Measurements from ENCODE around the gene GGTLC3. TPM values are rescaled to one million over a fixed set of nuclear protein-coding genes. Genes with fewer than 3 reads are reported as not detected.
"Not testable (repeated sequence)": the region's sequence is repeated elsewhere in the genome, so short reads cannot be mapped to it uniquely, and the experiment has no call there.

Gene GGTLC3
- total RNA-seq (not detected), polyA plus RNA-seq (ENCODE audit: insufficient read depth in 1 of 8, insufficient read length in 8 of 8, low replicate concordance in 1 of 8) (under 1 TPM in 2 of 8 donors, not detected in 6; 0.21 to 0.23 TPM)
- long read RNA-seq, donor 1, result 0 reads
- long read RNA-seq, donor 2, result 0 reads
- long read RNA-seq, donor 3, result 0 reads
- long read RNA-seq, donor 4, result 0 reads
- long read RNA-seq, donor 5, result 0 reads
- long read RNA-seq, donor 6, result 0 reads
- long read RNA-seq, donor 7, result 0 reads
- long read RNA-seq, donor 8, result 0 reads
- long read RNA-seq, donor 9, result 0 reads
- long read RNA-seq, donor 10, result 0 reads
- long read RNA-seq, donor 11, result 0 reads

DNA sequence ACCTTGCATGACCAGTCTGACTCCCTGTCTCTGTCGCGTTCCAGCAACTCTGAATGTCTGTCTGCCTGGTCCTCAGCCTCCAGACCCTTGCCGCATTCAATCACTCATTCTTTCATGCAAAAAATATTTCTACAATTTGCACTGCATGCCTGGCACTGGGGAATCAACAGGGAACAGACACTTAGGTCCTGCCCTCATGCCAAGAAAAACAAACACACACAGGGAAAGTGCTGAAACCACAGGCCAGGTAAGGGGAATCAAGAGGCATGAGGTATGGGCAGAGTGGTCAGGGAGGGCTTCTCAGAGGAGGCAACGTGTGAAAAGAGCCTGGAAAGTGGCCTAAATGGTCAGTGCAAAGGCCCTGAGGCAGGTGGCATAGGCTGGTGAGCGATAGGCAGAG, at the start of gene GGTLC3:
Gene GGTLC3, minus strand, starts transcription at position 101 of the 400 bp plus-strand sequence. CDS start 264 bp downstream, outside the sequence.
- H3K4me1 ChIP-seq (ENCODE audit: control insufficient read depth, insufficient read depth, low read length); DNase-seq; H3K9me3 ChIP-seq (replicated peaks; ENCODE audit: control insufficient read depth, low read depth, low read length); H3K27ac ChIP-seq (ENCODE audit: low read length); H3K36me3 ChIP-seq (ENCODE audit: control insufficient read depth, insufficient read depth, low read length); H3K4me3 ChIP-seq (ENCODE audit: low read length); H3K27me3 ChIP-seq (ENCODE audit: control insufficient read depth, insufficient read depth, low read length): not testable (repeated sequence)
- WGBS (ENCODE audit: insufficient coverage), result no CpG with 5 or more reads among the region's 5 CpGs

DNA sequence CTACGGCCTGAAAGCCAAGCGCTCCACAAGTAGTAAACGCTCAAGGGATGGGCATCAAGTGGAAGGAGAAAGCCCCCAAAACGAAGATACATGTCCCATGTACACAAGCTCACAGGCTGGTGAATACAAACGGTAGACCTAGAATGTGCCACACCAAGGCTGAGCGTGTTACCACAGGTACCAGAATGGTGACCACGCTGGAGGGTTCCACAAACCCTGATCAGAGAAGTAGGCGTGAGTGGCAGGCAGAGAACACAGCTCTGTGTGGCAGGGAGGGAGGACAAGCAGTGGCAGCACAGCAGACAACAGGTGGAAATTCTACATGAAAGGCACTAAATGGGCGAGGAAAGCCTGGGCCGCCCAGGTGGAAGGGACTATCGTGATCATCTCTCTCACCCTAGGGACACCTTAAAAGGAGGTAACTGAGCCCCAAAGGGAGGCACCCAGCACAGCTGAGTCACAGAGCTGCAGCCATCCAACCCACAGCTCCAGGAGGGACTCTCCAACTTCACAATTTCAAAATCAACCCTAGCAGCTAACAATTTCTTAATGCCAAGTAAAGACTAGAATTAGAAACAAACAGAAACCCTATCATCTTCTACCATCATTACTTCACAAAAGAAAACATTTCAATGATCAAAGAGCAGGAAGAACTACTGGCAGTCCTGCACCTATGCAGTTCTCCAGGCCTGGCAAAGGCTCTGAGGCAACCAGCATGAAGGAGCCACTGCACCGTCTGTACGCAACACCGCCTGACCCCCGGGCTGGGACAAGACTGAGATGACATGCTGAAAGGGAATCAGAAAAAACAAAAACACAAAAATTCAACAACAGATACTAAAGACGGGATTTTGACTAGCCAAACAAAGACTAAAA, 42.4 kb upstream of the GGTLC3 start:
- H3K36me3 ChIP-seq (ENCODE audit: control insufficient read depth, insufficient read depth, low read length); H3K9me3 ChIP-seq (replicated peaks; ENCODE audit: control insufficient read depth, low read depth, low read length); H3K27ac ChIP-seq (ENCODE audit: low read length); DNase-seq; H3K27me3 ChIP-seq (ENCODE audit: control insufficient read depth, insufficient read depth, low read length); H3K4me3 ChIP-seq (ENCODE audit: low read length); H3K4me1 ChIP-seq (ENCODE audit: control insufficient read depth, insufficient read depth, low read length): not testable (repeated sequence)
- no CpG with 5 or more reads among the region's 16 CpGs for WGBS (ENCODE audit: insufficient coverage)

DNA sequence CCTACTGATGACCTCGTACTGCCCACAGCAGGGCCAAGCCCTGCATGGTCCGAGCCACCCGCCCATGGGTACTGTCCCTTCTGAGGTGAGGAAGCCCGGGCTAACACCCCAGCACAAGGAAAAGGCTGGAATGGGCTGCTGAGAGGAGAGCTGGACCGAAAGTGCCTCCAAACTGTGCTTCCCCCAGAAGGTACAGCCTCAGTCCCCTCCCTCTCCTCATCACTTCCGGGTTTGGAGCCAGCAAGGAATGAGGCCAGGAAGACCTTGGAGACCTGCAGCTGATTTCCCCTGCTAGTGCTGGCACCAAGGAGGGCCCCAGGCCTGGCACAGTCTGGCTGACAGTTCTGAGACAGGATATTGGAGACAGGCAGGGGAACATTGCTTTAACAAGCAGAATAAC, 41.0 kb upstream of the GGTLC3 start:
- WGBS (ENCODE audit: insufficient coverage), result no CpG with 5 or more reads among the region's 6 CpGs
- H3K4me1 ChIP-seq (ENCODE audit: control insufficient read depth, insufficient read depth, low read length); H3K27me3 ChIP-seq (ENCODE audit: control insufficient read depth, insufficient read depth, low read length); H3K27ac ChIP-seq (ENCODE audit: low read length); H3K9me3 ChIP-seq (replicated peaks; ENCODE audit: control insufficient read depth, low read depth, low read length); DNase-seq; H3K4me3 ChIP-seq (ENCODE audit: low read length); H3K36me3 ChIP-seq (ENCODE audit: control insufficient read depth, insufficient read depth, low read length): not testable (repeated sequence)

- not testable (repeated sequence) for H3K27me3 ChIP-seq (ENCODE audit: control insufficient read depth, insufficient read depth, low read length); H3K4me3 ChIP-seq (ENCODE audit: low read length); H3K9me3 ChIP-seq (replicated peaks; ENCODE audit: control insufficient read depth, low read depth, low read length); H3K4me1 ChIP-seq (ENCODE audit: control insufficient read depth, insufficient read depth, low read length); H3K36me3 ChIP-seq (ENCODE audit: control insufficient read depth, insufficient read depth, low read length); DNase-seq; H3K27ac ChIP-seq (ENCODE audit: low read length)
- no CpG with 5 or more reads among the region's 4 CpGs for WGBS (ENCODE audit: insufficient coverage)
Measured at GRCh38 chr22:18558516-18558915, 40.6 kb upstream of the GGTLC3 start.

DNA sequence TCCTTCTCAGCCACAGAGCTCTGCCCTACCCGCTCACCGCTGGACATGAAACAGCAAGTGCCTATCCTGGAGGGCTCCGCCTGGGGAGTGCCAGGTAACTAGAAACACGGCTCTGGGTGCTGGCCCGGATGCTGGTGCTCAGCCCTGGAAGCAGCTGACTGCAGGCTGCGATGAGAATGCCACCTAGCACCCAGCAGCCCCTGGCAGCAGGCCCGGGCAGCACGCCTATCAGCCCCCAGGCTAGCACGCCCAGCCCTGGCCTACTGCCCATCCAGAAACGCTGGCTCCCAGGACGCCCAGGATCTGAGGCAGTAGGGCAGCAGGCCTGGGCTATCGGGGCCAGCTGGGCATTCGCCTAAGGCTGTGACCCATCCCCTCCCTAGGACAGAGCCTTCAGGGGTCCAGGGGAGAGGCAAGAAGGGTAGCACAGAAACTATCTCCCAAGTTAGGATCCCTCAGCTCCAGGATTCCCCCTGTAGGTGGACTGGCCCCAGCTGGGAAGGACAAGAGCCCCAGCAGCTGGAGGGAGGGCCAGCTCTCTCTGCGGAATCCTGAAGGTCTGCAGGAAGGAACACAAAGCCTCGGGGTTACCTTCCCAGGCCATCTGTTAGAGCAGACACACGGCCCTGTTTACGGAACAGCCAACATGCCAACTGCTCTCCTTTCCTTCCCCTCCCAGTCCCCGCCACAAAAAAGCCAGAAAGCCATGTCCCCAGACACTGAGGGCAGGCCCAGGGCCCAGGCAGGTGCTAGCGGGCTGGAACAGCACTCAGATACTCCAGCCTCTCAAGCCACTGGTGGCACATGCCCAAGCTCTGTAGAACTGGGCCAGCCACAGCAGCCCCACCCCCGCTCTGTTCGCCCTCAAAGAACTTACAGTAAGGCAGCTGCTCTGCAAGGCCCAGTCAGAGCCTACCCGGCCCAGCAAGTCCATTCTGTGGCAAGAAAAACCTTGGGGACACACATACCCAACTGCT, 36.6 kb upstream of the GGTLC3 start:
- H3K4me1 ChIP-seq (ENCODE audit: control insufficient read depth, insufficient read depth, low read length); H3K4me3 ChIP-seq (ENCODE audit: low read length); DNase-seq; H3K27ac ChIP-seq (ENCODE audit: low read length); H3K36me3 ChIP-seq (ENCODE audit: control insufficient read depth, insufficient read depth, low read length); H3K27me3 ChIP-seq (ENCODE audit: control insufficient read depth, insufficient read depth, low read length); H3K9me3 ChIP-seq (replicated peaks; ENCODE audit: control insufficient read depth, low read depth, low read length): not testable (repeated sequence)
- no CpG with 5 or more reads among the region's 22 CpGs for WGBS (ENCODE audit: insufficient coverage)

DNA sequence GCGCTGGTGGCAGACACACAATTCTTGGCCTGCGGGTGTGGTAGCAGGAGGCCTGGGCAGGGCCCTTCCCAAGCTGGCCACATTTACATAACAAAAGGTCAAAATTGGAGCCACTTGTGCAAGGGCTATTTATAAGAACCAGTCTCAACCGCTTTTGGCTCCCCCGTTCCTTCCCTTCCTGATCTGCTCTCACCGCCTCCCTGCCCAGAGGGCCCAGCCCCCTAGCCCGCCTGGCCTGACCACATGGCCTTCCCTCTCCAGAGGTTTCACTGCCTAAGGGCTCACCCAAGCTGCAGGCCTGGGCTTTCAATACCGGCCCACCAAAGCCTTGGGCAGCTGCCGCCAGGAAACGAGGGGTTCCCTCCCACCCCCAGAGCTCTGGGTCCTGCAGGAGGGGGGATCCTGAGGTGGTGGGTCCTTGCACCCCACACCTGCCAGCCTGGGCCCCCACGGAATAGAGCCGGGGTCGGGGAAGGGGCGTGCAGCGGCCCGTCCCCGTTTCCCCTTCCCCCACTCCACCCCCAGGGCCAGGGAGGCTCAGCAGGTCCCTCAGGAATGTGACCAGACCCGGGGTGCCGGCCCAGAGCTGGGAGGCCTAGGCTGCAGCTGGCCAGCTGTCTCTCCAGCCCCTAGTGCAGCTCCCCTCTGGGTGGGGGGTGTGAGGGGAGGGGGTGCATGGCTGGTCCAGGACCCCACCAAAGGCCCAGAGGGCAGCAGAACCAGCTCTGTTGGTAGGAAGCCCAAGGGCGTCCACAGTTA, 35.1 kb upstream of the GGTLC3 start:
- H3K4me1 ChIP-seq (ENCODE audit: control insufficient read depth, insufficient read depth, low read length); H3K27me3 ChIP-seq (ENCODE audit: control insufficient read depth, insufficient read depth, low read length); DNase-seq; H3K4me3 ChIP-seq (ENCODE audit: low read length); H3K9me3 ChIP-seq (replicated peaks; ENCODE audit: control insufficient read depth, low read depth, low read length); H3K27ac ChIP-seq (ENCODE audit: low read length); H3K36me3 ChIP-seq (ENCODE audit: control insufficient read depth, insufficient read depth, low read length): not testable (repeated sequence)
- WGBS (ENCODE audit: insufficient coverage), result no CpG with 5 or more reads among the region's 19 CpGs

DNA sequence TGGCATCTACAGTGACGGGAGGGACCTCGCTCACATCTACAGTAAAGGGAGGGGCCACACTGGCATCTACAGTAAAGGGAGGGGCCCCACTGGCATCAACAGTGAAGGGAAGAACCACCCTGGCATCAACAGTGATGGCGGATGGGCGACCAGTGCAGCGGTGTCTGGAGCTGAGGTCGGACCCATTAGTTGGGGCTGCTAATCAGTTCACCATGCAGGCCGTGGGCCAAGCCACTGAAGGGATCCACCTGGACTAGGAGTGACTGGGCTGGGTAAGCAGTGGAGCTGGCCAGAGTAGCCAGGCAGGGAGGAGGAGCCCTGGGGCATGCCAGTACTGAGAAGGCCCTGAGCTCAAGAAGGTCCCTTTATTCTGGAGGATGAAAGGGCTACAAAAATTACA, 33.1 kb upstream of the GGTLC3 start:
- DNase-seq; H3K4me1 ChIP-seq (ENCODE audit: control insufficient read depth, insufficient read depth, low read length); H3K27ac ChIP-seq (ENCODE audit: low read length); H3K9me3 ChIP-seq (replicated peaks; ENCODE audit: control insufficient read depth, low read depth, low read length); H3K27me3 ChIP-seq (ENCODE audit: control insufficient read depth, insufficient read depth, low read length); H3K4me3 ChIP-seq (ENCODE audit: low read length); H3K36me3 ChIP-seq (ENCODE audit: control insufficient read depth, insufficient read depth, low read length): not testable (repeated sequence)
- WGBS (ENCODE audit: insufficient coverage), result no CpG with 5 or more reads among the region's 7 CpGs

DNA sequence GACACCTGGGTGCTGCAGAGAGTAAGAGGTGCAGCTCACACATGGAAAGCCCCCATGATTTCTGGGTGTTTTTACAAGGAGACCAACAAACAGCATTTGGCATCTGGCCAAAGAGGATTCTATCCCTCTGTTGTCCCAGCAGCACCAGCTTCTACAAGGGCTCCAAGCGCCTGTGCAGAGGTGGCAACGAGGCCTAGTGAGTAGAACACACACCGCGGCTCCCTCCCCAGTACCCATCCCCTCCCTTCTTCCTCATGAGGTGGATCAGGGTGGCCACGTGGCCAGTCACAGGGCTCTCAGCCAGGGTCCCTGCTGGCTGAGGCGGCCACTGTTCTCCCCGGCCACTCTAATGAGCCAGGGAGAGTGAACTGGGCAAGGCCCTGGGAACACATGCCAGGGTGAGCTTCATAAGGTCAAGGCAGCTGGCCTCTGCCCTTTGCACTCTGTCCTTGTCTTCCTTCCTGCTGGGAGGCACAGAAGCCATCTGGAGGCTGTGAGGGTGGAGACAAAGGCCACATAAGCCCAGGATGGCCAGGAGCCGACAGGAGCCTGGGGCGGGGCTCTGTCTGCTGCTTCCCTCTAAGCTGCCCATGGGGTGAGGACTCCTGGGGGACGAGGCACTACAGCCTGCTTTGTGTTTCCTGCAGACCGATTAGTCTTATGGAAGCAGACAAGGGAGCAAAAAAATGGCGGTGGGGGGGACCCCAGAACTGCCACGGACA, 31.7 kb upstream of the GGTLC3 start:
- not testable (repeated sequence) for DNase-seq; H3K27ac ChIP-seq (ENCODE audit: low read length); H3K4me3 ChIP-seq (ENCODE audit: low read length); H3K9me3 ChIP-seq (replicated peaks; ENCODE audit: control insufficient read depth, low read depth, low read length); H3K4me1 ChIP-seq (ENCODE audit: control insufficient read depth, insufficient read depth, low read length); H3K27me3 ChIP-seq (ENCODE audit: control insufficient read depth, insufficient read depth, low read length); H3K36me3 ChIP-seq (ENCODE audit: control insufficient read depth, insufficient read depth, low read length)
- WGBS (ENCODE audit: insufficient coverage), result no CpG with 5 or more reads among the region's 13 CpGs

DNA sequence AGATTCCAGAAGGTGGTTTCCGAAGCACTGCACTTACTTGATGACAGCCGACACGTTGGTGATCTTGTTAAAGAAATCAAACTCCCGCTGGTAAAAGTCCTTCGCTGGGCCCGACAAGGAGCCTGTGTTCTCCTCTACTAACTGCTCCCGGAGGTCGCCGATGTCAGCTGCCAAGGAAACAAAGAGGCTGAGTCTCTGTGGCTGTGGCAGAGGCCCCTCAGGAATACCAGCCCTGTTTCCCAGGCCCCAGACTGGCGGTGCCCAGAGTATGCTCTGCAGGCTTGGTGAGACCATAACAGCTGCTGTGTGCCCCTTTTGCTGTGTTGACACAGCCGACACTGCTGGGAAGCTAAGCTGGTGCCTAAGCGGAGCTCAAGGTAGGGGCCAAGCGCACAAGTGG, 26.7 kb upstream of the GGTLC3 start:
- not testable (repeated sequence) for H3K4me1 ChIP-seq (ENCODE audit: control insufficient read depth, insufficient read depth, low read length); DNase-seq; H3K9me3 ChIP-seq (replicated peaks; ENCODE audit: control insufficient read depth, low read depth, low read length); H3K4me3 ChIP-seq (ENCODE audit: low read length); H3K36me3 ChIP-seq (ENCODE audit: control insufficient read depth, insufficient read depth, low read length); H3K27ac ChIP-seq (ENCODE audit: low read length); H3K27me3 ChIP-seq (ENCODE audit: control insufficient read depth, insufficient read depth, low read length)
- WGBS (ENCODE audit: insufficient coverage), result no CpG with 5 or more reads among the region's 13 CpGs
